ENCODE data around the gene SH3BGR. TPM values are rescaled to one million over a fixed set of nuclear protein-coding genes. Genes with fewer than 3 reads are reported as not detected.

Gene SH3BGR
- total and polyA plus RNA-seq, 2 of the 8 experiments (the other 6 are each of a cell fraction or from before 2014, with no cell fraction given): 2.1 to 5.9 TPM

DNA sequence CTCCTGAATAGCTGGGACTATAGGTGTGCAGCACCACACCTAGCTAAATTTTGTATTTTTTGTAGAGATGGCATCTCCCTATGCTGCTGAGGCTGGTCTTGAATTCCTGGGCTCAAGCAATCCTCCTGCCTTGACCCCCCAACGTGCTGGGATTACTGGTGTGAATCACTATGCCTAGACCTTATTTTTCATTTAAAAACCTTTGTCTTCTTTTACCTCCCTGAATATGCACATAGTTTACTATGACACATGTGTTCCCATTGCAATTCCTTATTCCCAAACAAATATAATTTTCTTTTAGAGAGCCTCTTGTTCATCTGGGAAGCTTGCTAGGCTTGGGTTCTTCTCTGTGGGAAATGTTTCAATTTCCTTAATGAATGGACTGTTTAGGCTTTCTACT lies 16.8 kb downstream of the SH3BGR start:
- H2BK120ac ChIP-seq (replicated peaks; ENCODE audit: low read depth, low read length): no peak overlapping the region
- CTCF ChIA-PET (ENCODE audit: partially characterized antibody): interaction anchor here (1.0 kb wide), 1 partner anchor 26 kb away, joined by 3 read pairs; no protein-coding TSS in a partner anchor
- no peak overlapping the region for H3K4ac ChIP-seq (replicated peaks; ENCODE audit: insufficient read length, low read depth, low read length)
- FAIRE-seq (no peak), DNase-seq (ENCODE audit: low read depth in 1 of 2, low spot score in 2 of 2) (no peak)
- no peaks in the 10 kb centered on the region for H3K79me1 ChIP-seq (ENCODE audit: low read depth, low read length)
- H4K8ac ChIP-seq (ENCODE audit: extremely low read depth, insufficient read depth, low read length): no peak overlapping the region
- H2BK12ac ChIP-seq (ENCODE audit: low read depth, low read length): no peak overlapping the region
- H3K23me2 ChIP-seq (ENCODE audit: low read depth, low read length): no peaks in the 10 kb centered on the region
- H4K20me1 ChIP-seq (replicated peaks in 1 of 2; ENCODE audit: control insufficient read depth in 1 of 2, insufficient read depth in 2 of 2, low read length in 2 of 2): no peaks in the 10 kb centered on the region
- no peaks in the 10 kb centered on the region for H3K27me3 ChIP-seq (replicated peaks in 1 of 4; ENCODE audit: control insufficient read depth in 3 of 4, extremely low read depth in 1 of 4, insufficient read depth in 3 of 4, low read length in 3 of 4)
- no peak overlapping the region for H4K5ac ChIP-seq (ENCODE audit: insufficient read length, low read depth, low read length)
- H3K14ac ChIP-seq (ENCODE audit: insufficient read length): no peak overlapping the region
- no peak overlapping the region for H2BK15ac ChIP-seq (ENCODE audit: low read length)
- no peaks in the 10 kb centered on the region for H3K79me2 ChIP-seq (ENCODE audit: control insufficient read depth in 1 of 2, insufficient read depth in 2 of 2, low read length in 2 of 2)
- POLR2A ChIA-PET (ENCODE audit: partially characterized antibody): interaction anchor here (1.3 kb wide), 1 partner anchor 7 kb away, joined by 6 read pairs; no protein-coding TSS in a partner anchor
- H2AK5ac ChIP-seq (ENCODE audit: low read depth, low read length): no peak overlapping the region
- H3K27ac ChIP-seq (ENCODE audit: low read depth, low read length): no peak overlapping the region
- WGBS, 2 experiments (ENCODE audit: extremely low coverage in 1 of 2, insufficient coverage in 1 of 2, insufficient read length in 1 of 2, insufficient replicate concordance in 2 of 2, low coverage in 1 of 2, low lambda C conversion rate in 2 of 2, missing lambda C conversion rate in 1 of 2): 83% methylated on average over 1 of the region's 1 CpG; no CpG with 5 or more reads in 1 of the 2 experiments
- no peak overlapping the region for H4K91ac ChIP-seq (replicated peaks; ENCODE audit: insufficient read length, low read length)
- H3K18ac ChIP-seq (ENCODE audit: extremely low read depth, low read length): no peak overlapping the region
- H2BK20ac ChIP-seq (ENCODE audit: low read length): no peak overlapping the region
- no peak overlapping the region for H3K23ac ChIP-seq (ENCODE audit: insufficient read length)
- H2BK5ac ChIP-seq (ENCODE audit: low read depth, low read length): no peak overlapping the region
- H3K4me3 ChIP-seq (ENCODE audit: extremely low read depth in 1 of 4, insufficient read depth in 2 of 4, low read depth in 3 of 4, low read length in 4 of 4): no peak overlapping the region
- no peaks in the 10 kb centered on the region; a peak in 2 of 7 replicates for H3K4me1 ChIP-seq (replicated peaks in 1 of 4; ENCODE audit: control insufficient read depth in 3 of 4, insufficient read depth in 4 of 4, low read length in 3 of 4)
- H3K56ac ChIP-seq (replicated peaks; ENCODE audit: insufficient read length, low read depth, low read length): no peak overlapping the region
- H3K9ac ChIP-seq (replicated peaks in 1 of 4; ENCODE audit: extremely low read depth in 1 of 4, low read depth in 3 of 4, low read length in 3 of 4): no peak overlapping the region
- H3K36me3 ChIP-seq (ENCODE audit: control insufficient read depth in 2 of 4, insufficient read depth in 4 of 4, low read length in 3 of 4): no peaks in the 10 kb centered on the region
- H3K4me2 ChIP-seq (ENCODE audit: insufficient read depth in 1 of 2, low read depth in 2 of 2, low read length in 2 of 2): no peak overlapping the region
- no peak overlapping the region for H2AFZ ChIP-seq (ENCODE audit: low read length)
- no peaks in the 10 kb centered on the region for H3K9me3 ChIP-seq (ENCODE audit: insufficient read depth in 2 of 2, low read depth in 1 of 2, low read length in 1 of 2)
- TF ChIP-seq BRCA1 (IDR thresholded peaks at IDR 0.05; ENCODE audit: low read depth, low read length) (no peak), POU5F1 (IDR thresholded peaks at IDR 0.05; ENCODE audit: low read depth, low read length) (no peak), BCL11A (IDR thresholded peaks at IDR 0.05; ENCODE audit: low read depth in 2 of 2, low read length in 2 of 2) (no peak), CBX5 (IDR thresholded peaks at IDR 0.05; ENCODE audit: low read depth, low read length) (no peak), CEBPB (IDR thresholded peaks at IDR 0.05; ENCODE audit: low read depth, low read length) (no peak), BACH1 (IDR thresholded peaks at IDR 0.05; ENCODE audit: low read length) (no peak), JUND (IDR thresholded peaks at IDR 0.05; ENCODE audit: low read length) (no peak), RFX5 (IDR thresholded peaks at IDR 0.05; ENCODE audit: borderline replicate concordance, low read depth, low read length) (no peak), YY1 (IDR thresholded peaks at IDR 0.05; ENCODE audit: low read depth, low read length) (no peak), SIN3A (conservative IDR thresholded peaks at IDR 0.05 in 1 of 2, IDR thresholded peaks at IDR 0.05 in 1 of 2; ENCODE audit: low read depth in 1 of 2, low read length in 2 of 2) (no peak), SP1 (IDR thresholded peaks at IDR 0.05; ENCODE audit: low read depth, low read length) (no peak), NANOG (IDR thresholded peaks at IDR 0.05; ENCODE audit: insufficient read depth, low read depth, low read length, poor library complexity, severe bottlenecking) (no peak), HDAC6 (IDR thresholded peaks at IDR 0.05; ENCODE audit: low read depth, low read length) (no peak), KDM5A (IDR thresholded peaks at IDR 0.05; ENCODE audit: low read length) (no peak)
- TF ChIP-seq, protein P1, sequence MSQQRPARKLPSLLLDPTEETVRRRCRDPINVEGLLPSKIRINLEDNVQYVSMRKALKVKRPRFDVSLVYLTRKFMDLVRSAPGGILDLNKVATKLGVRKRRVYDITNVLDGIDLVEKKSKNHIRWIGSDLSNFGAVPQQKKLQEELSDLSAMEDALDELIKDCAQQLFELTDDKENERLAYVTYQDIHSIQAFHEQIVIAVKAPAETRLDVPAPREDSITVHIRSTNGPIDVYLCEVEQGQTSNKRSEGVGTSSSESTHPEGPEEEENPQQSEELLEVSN (IDR thresholded peaks at IDR 0.05): no peak
